ENCODE results near the gene THSD7B. TPM values are rescaled to one million over a fixed set of nuclear protein-coding genes. Genes with fewer than 3 reads are reported as not detected.

Gene THSD7B
- total RNA-seq, 4 donors from 2014 or later, result under 0.01 to 0.29 (median 0.03) TPM

GRCh38 chr2:137020452-137021196 is 255.3 kb downstream of the THSD7B start:
- H3K4me3 ChIP-seq, result no peak overlapping the region
- DNase-seq (ENCODE audit: extremely low spot score), result no peak
- H3K27ac ChIP-seq (replicated peaks in 1 of 4), result no peak overlapping the region
- TF ChIP-seq POLR2AphosphoS5 (IDR thresholded peaks at IDR 0.05), result no peak
- TF ChIP-seq POLR2A (IDR thresholded peaks at IDR 0.05; ENCODE audit: low read depth), result no peak
- no peak for TF ChIP-seq EP300 (IDR thresholded peaks at IDR 0.05)
- no peak for TF ChIP-seq CTCF (IDR thresholded peaks at IDR 0.05)
- no peaks in the 10 kb centered on the region for H3K4me1 ChIP-seq
- intact Hi-C loops (cut with DNase I), result no loop called here
- H3K27me3 ChIP-seq, result no peaks in the 10 kb centered on the region
- H3K9me3 ChIP-seq, result no peaks in the 10 kb centered on the region
- WGBS, result 83% methylated on average over 11 of the region's 11 CpGs
- no peaks in the 10 kb centered on the region for H3K36me3 ChIP-seq

GRCh38 chr2:137021763-137022162 is 256.4 kb downstream of the THSD7B start:
- 80% methylated on average over 3 of the region's 3 CpGs for WGBS
- TF ChIP-seq POLR2A (IDR thresholded peaks at IDR 0.05; ENCODE audit: low read depth) (no peak), POLR2AphosphoS5 (IDR thresholded peaks at IDR 0.05) (no peak), CTCF (IDR thresholded peaks at IDR 0.05) (no peak), EP300 (IDR thresholded peaks at IDR 0.05) (no peak)
- no peak for DNase-seq (ENCODE audit: extremely low spot score)
- no peaks in the 10 kb centered on the region for H3K9me3 ChIP-seq
- intact Hi-C loops (cut with DNase I), result no loop called here
- no peaks in the 10 kb centered on the region for H3K27me3 ChIP-seq
- no peaks in the 10 kb centered on the region for H3K36me3 ChIP-seq
- no peak overlapping the region for H3K4me3 ChIP-seq
- H3K4me1 ChIP-seq, result no peaks in the 10 kb centered on the region
- no peak overlapping the region for H3K27ac ChIP-seq (replicated peaks in 1 of 4)

- DNase-seq (ENCODE audit: extremely low spot score), result no peak
- 79% methylated on average over 2 of the region's 2 CpGs for WGBS
- TF ChIP-seq POLR2AphosphoS5 (IDR thresholded peaks at IDR 0.05), result no peak
- no peak for TF ChIP-seq EP300 (IDR thresholded peaks at IDR 0.05)
- TF ChIP-seq POLR2A (IDR thresholded peaks at IDR 0.05; ENCODE audit: low read depth), result no peak
- no peak for TF ChIP-seq CTCF (IDR thresholded peaks at IDR 0.05)
Measured at GRCh38 chr2:137023205-137023604, 257.9 kb downstream of the THSD7B start.

GRCh38 chr2:137031731-137032130 is 266.4 kb downstream of the THSD7B start:
- 94% methylated on average over 4 of the region's 4 CpGs for WGBS
- H3K4me1 ChIP-seq, result no peaks in the 10 kb centered on the region
- no peak for DNase-seq (ENCODE audit: extremely low spot score)
- H3K27me3 ChIP-seq, result no peaks in the 10 kb centered on the region
- no peaks in the 10 kb centered on the region for H3K9me3 ChIP-seq
- no peaks in the 10 kb centered on the region for H3K36me3 ChIP-seq
- intact Hi-C loops (cut with DNase I), result no loop called here
- no peak overlapping the region for H3K27ac ChIP-seq (replicated peaks in 1 of 4)
- TF ChIP-seq POLR2AphosphoS5 (IDR thresholded peaks at IDR 0.05) (no peak), POLR2A (IDR thresholded peaks at IDR 0.05; ENCODE audit: low read depth) (no peak), CTCF (IDR thresholded peaks at IDR 0.05) (no peak), EP300 (IDR thresholded peaks at IDR 0.05) (no peak)
- H3K4me3 ChIP-seq, result no peak overlapping the region

More at GRCh38 chr2:137023205-137023604, 257.9 kb downstream of the THSD7B start:
- no peaks in the 10 kb centered on the region for H3K36me3 ChIP-seq
- no peak overlapping the region for H3K27ac ChIP-seq (replicated peaks in 1 of 4)
- no peaks in the 10 kb centered on the region for H3K4me1 ChIP-seq
- no peaks in the 10 kb centered on the region for H3K27me3 ChIP-seq
- no peak overlapping the region for H3K4me3 ChIP-seq
- no peaks in the 10 kb centered on the region for H3K9me3 ChIP-seq
- intact Hi-C loops (cut with DNase I), result no loop called here

All from esophagus muscularis mucosa (tissue), 4 donors.